Measurements from ENCODE around the gene HPCAL1.

Gene HPCAL1

DNA sequence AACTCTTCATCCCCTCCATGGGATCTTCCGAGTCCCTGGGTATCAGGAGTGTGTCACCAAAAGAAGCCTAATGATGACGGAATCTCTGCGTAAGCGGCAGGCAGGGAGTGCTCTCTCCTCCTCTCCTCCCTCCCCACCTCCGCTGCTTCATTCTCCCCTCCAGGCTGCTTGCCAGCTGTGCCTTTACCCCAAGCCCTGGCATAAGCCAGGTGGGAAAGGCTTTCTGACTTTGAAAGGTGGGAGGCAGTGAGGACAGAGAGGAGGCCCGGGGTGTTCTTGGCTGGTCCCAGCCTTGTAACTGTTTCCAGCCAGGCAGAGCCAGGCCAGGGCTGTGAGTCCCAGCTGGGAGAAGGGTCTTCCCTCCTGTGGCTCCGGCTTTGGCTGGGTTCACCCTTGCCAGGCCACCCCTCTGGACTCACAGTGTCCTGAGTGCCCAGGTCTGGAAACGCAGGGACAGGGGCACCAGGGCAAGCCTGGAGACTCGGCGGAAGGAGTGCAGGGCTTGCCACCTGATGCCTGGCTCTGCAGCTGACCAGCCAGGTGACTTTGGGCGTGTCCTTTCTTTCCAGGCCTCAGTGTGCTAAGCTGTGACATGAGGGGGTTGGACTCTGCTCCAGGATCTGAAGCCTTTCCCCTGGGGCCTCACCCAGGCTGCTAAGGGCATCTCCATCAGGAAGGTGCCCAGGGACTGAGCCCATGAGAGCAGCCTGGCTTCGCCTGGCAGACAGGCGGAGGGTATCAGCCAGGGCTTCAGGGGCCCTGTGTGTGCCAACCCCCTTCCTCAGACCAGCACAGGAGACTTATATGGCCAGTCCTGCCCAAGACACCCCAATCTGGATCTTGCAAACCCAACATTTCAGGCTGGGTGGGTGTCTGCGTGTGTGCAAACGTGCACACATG is 32.7 kb upstream of the HPCAL1 start:
- DNase-seq, result no peak

DNA sequence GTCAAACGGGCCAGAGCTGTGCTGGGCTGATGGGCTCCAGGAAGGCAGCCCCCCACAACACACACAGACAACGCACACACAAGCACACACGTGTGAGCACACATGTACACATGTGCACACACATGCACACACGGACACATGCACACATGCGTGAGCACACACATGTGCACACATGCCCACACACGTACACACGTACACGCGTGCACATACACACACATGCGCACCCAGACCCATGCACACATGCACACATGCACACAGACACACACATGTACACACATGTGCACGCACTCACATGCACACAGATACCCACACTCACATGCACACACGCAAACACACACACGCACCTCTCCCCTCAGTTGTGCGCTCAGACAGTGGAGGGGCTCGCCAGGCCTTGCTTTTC is 31.2 kb upstream of the HPCAL1 start:
- no peak for DNase-seq

DNA sequence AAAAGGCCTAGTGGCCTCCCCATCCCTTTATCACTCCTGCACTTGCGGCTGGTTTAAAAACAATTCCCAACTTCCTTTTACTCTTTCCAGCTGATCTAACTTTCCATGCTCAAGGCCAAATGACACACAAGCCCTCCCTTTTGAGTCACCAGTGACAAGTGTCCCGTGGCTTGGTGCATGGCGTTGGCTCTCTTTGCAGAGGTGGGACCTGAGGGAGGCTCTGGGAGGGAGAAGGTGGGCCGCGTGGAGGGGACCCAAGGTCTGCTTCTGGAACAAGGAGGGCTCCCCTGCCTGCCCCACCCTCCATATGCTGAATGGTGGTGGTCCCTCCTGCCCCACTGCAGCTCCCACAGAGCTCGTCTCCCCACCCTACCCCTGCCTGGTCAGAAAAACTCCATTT is 30.8 kb upstream of the HPCAL1 start:
- DNase-seq, result no peak

DNA sequence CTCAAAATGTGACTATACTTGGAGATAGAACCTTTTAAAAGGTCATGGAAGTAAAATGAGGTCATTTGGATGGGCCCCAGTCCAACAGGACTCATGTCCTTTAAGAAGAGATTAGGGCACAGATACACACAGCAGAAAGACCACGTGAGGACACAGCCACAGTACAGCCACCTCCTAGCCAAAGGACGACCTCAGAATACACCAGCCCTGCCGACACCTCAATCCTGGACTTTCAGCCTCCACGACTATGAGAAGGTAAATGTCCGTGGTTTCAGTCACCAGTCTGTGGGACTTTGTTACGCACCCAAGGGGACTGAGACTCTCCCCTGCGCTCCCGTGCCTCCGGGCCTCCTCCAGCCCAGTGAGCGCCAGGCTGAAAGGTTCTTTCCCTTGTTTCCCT is 30.2 kb upstream of the HPCAL1 start:
- no peak for DNase-seq

DNA sequence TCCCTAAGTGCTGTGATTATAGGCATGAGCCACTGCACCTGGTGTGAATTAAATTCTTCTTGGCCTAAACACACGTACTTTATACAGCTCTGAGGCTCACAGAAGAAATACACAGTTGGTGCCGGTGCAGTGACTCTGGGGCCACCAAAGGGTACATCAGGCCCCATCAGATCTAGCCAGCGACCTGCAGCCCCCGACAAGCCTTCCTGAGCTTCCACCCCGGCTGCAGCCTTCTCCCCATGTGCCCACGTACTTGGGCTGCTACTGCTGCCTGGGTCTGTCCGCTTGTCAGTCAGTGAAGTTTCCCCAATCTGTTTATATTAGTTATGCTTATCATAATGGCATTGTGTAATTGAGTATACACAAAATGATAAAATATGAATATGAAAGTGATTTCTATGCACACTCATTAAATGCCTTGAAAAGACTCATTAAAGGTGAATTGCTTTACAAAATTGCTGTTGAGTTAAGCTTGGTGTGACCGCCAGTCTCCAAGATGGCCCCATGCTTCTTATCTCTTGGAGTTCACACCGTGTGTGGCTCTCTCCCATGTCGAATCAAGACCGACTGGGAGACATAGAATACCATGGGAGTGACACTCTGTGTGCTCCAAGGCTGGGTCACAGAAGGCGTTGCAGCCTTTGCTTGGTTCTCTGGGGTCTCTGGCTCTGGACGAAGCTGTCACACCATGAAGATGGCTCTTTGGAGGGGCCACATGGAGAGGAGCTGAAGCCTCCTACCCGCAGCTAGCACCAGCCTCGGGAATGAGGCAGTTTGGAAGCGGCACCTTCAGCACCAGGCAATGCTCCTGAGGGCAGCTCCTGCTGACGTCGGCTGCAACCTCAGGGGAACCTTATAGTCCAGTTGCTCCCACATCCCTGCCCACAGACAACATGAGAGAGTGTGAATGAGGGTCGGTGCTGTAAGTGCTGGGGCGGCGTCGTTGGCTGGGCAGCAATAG is 29.2 kb upstream of the HPCAL1 start:
- no peak for DNase-seq

DNA sequence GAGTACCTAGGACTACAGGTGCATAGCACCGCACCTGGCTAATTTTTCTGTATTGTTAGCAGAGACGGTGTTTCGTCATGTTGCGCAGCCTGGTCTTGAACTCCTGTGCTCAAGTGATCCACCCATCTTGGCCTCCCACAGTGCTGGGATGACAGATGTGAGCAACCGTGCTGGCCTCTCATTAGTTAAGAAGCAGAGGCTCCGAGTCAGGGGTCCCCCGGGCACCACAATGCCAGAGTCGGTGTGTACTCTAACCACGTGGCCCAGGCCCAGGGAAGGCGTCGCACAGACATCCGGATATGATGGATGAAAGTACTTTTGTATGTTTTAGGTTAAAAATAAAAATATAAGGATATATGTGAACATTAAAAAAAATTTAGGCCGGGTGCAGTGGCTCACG is 28.3 kb upstream of the HPCAL1 start:
- no peak for DNase-seq

DNA sequence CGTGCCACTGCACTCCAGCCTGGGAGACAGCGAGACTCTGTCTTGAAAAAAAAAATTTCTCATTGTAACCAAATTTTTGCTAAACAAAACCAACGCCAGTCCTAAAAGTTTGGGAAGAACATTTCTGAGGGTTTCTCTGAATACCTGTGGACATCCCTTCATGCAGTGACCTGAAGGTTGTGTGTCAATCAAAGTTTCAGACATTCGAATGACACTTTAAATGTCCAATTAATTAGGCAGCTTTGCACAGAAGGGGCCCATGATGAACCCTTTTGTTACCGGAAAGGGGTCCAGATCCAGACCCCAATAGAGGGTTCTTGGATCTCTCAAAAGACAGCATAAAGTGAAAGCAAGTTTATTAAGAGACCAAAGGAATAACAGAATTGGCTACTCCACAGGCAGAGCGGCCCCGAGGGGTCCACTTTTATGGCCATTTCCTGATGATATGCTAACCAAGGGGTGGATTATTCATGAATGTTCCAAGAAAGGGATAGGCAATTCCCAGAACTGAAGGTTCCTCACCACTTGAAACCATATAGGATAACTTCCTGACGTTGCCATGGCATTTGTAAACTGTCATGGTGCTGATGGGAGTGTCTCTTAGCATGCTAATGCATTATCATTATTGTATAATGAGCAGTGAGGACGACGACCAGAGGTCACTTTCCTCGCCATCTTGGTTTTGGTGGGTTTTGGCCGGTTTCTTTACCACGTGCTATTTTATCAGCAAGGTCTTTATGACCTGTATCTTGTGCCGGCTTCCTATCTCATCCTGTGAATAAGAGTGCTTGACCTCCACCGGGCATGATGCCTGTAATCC is 27.5 kb upstream of the HPCAL1 start:
- DNase-seq, result no peak

DNA sequence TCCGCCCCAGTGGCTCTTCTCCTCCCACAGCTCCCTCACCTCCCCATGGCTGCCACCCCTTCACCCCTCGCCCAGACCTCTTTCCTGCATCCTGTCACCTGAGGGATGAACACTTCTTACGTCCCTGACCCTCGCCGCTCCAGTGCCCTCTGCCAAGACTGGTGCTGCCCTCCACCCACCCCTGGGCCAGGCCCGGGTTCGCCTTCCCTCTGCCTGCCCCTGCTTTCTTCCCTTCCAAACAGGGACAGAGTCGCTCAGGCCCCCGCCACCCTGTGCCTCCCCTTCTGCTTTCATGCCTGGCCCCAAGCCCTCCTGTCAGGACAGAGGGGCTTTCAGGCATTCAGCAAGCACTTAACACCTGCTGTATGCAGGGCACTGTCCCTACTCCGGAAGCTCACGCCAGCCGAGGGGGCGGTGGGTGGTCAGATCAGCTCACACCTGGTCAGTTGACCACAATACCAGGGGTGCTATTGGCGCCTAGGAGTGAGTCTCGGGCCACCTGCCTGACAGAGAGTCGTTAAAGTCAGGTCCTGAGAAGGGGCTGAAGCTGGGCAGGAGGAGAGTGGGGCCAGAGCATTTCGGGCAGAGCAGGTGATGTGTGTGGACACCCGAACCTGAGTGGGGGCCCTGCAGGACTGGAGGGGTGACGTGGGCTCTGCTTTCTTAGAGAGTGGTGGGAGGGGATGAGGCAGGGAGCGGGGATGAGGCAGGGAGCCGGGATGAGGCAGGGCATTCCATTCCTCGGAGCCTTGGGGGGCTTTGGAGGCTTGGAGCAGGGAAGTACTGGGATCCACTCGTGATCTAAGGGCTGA is 26.0 kb upstream of the HPCAL1 start:
- no peak for DNase-seq

DNA sequence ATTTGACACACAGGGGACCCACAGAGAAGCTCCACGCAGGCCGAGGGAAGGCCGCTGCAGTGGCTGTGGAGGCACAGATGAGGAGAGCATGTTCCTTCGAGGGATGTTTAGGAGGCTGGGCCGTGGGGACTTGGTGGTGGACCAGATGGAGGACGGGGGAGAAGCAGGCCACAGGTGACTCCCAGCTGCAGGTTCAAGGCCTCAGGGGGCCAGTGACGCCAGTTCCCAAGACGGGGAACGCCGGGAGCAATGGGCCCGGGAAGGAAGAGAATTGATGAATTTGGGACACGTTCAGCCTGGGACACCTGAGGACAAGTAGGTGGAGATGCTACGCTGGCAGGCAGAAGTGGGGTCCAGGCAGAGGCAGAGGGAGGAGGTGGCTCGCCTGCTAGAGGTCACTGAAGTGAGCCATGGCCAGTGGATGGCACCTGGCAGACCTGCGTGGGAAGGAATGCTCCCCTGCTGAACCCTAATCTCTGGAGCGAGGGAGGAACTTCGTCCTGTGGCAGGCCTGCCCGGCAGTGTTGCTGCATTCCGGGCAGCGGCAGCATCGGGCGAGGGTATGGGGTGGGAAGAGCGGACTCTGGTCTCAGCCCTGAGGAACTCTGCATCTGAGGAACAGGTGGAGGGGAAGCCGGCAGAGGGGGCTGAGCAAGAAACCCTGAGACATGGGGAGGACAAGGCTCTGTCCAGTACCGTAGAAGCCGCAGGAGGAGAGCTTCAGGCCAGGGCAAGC is 25.2 kb upstream of the HPCAL1 start:
- no peak for DNase-seq

DNA sequence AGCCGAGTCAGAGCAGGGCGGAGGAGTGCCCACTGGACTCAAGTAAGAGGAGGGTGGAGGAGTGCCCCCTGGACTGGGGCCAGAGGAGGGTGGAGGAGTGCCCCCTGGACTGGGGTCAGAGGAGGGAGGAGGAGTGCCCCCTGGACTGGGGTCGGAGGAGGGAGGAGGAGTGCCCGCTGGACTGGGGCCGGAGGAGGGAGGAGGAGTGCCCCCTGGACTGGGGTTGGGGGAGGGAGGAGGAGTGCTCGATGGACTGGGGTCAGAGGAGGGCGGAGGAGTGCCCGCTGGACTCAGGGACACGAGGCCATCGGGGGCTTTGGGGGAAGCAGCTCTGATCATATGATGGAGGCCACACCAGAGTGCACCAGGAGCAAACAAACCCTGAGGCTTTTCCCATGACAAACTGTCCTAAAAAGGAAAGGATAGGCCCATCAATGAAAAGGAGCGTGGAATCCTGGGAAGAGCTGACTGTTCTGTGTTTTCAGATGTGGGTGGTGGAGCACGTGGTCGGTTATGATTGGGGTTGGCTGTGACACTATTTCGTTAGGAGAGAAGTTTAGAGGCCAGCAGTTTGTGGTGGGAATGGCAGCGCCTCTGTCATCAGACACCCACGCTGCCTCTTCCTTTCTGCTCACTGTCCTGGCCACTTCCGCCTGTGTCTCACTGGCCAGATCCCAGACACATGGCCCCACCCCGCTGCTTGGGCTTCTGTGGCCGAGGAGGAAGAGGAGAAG is 24.5 kb upstream of the HPCAL1 start:
- no peak for DNase-seq

DNA sequence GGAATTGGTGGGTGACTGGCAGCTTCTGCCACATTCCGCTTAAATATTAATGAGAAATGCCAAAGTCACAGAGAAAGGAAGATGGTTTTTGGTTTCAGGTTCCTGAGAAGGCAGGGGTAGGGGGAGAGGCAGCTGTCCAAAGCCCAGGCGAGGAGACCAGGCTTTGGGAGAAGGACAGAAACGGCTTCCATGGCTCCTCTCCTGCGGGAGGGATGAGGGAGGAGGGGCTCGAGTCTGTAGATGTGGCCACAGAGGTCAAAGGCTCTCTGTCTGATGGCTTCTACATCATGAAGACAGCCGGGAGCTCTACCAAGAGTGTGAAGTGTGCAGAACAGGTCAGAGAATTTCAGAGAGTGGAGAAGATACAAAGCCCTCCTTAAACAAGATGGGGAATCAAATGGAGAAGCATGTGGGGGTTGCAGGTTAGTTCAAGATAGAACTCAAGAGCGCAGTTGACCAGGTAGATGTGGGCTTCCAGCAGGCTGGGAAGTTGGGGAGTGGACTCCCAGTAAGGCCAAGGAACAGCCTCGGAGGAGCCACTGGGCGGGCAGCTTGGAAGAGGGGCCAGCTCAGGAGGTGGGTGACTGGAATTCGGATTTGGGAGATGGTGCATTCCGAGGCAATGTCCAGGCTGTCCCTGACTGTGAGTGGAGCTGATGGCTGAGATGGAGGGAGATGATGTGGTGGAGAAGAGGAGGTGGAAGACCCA is 23.8 kb upstream of the HPCAL1 start:
- no peak for DNase-seq

DNA sequence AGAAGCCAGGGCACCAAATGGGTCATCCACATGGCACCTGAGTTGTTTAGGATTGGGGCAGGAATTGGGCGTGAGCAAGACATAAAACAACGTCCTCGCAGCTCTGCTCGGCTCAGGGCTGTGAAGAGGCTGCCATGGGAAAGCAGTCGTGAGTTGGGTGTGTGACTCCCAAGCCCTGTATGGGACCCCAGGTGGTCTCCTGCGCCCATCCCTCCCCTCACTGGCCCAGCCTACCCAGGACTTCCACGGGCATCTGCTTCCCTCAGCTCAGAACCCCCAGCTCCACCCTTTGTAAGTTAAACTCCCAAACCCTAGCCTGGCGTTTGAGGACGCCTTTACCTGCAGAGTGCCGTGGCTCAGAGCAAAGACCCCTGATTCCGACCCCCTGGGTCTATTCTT is 23.2 kb upstream of the HPCAL1 start:
- no peak for DNase-seq

DNA sequence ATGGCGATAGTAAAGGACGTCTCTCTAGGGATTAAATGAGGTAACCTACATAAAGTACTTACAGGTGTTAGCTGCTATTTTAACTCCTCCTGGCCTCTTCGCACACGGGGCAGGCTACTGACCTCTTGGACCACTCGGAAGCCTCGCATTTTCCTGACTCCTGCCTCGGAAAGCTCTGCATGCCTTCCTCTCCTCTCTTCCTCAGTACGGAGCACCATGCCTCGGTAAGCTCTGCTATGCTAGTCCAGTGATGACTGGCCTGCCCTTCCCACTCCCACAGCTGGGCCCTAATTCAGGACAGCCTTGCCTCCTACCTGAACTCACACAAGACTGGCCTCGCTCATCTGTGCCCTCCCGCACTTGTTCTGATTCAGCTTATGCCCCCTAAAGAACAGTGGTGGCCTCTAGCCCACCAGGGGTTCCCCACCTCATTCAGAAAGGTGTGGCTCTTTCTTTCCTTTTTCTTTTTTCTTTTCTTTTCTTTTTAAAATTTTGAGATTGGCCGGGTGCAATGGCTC is 22.7 kb upstream of the HPCAL1 start:
- DNase-seq, result no peak

DNA sequence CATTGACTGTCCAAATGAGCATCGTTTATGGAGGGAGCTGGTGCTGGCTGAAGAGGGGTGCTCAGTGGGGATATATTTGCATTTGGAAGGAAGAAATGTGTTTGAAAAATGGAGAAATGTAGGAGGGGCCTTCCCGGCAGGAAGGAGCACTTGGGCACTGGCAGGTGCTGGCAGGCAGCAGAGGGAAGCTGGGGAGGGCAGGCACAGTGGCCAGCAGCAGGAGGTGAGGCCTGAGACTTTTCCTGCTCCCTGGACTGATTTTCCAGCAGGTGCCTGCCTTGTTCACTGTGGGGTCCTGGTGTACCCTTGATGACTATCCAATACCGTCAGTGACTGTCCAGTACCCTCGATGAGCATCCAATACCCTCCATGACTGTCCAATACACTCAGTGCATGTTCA is 20.8 kb upstream of the HPCAL1 start:
- DNase-seq, result no peak

DNA sequence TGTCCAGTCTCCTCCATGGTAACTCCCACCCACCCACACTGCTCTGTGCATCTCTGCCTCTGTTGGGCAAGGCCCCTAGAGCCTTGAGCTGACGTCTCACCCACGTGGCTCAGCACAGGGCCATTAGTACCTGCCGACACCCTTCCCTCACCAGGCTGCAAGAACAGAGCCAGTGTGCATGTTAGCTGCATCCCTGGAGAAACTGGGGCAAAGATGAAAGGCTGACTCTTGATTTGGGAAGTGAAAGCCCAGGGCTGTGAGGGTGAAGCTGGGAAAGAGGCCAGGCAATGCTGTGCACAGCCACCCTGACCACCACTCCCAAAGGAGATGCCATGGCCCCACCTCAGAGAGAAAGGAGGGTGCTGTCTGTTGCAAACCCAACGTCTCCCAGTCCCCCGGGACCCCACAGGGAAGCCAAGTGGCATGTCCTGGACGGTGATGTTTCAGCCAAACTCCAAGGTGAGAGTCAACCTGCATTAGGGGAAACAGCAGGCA is 20.0 kb upstream of the HPCAL1 start:
- DNase-seq, result no peak

DNA sequence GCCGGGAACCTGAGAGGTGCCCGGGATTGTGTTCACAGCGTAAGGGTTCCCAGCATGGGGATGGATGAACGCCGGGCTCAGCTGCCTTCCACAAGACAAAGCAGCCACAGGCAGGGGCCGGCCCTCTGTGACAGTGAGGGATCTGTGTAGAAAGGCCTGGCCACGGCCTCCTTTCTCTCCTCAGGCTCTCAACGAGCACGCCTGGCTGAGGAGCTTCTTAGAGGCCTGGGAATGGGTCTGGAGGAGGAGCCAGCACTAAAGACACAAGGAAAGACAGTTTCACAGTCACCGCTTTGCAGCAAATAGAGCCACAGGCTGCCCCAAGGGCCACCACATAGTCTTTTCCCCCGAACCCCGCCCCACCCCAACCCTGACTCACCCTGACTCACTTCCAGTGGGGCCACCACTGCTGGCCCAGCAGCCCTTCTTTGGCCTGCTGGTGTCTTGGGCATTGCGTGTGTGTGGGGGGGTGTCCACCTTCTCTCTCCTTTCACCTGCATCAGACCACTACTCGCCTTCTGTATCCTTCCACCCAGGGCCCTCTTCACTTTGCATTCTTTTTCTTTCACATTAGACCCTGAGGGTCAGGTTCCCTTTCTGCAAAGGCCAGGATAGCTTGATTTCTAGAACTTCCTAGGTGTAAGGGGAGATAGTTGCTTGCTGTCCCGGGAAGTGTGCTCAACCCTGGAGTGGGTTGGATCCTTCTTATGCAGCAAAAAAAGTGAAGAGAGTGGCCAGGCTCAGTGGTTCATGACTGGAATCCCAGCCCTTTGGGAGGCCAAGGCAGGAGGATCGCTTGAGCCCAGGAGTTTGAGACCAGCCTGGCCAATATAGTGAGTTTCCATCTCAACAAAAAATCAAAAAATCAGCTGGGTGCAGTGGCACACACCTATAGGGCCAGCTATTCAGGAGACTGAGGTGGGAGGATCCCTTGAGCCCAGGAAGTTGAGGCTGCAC is 19.3 kb upstream of the HPCAL1 start:
- no peak for DNase-seq

DNA sequence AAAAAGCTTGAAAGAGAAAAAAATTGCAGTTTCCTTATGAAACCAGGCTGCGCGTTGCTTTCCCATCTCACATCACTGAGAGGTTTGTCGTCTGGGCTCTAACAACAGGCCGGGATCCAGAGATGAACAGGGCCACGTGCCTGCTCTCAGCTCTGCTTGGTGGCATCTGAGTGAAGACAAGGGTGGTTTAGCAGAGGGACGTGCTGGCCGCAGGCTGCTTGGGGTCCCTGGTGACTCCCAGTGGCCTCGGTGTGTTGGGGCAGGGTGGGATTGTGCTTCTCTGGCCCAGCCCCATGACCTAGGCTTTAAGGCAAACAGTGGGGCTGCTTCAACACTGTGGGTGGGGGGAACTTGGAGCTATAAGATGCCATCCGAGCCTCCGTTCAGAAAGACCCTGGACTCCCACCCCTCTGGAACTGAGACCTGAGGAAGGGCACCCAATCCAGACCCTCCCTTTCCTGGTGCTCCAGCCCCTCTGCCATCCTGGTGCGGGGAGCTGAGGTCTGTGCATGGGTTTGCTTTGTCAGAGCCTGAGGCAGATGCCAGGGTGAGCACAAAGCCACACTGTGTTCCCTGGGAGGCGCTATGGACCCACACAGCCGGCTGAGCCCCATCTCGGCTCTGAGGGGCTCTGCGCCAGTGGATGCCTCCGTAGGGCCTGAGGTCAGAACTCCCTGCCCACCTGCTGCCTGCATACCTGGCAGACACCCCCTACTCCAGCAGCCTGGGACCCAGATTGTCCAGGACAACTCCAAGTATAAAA is 18.4 kb upstream of the HPCAL1 start:
- DNase-seq, result no peak

DNA sequence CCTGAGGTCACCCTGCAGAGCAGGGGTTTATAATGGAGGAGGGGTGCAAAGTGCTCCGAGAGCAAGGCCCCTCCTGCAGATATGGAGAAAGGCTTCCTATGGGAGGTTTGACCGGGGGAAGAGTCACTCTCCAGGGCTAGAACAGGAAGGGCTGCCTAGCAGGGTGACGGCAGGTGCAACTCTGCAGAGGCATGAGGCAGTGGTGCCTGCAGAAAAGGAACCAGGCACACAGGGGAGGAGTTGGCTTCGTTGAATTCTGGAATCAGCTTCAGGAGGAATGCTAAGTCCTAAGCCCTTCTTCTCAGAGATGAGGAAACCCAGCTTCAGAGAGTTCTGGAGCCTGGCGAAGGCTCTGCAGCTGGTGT is 17.5 kb upstream of the HPCAL1 start:
- DNase-seq, result no peak

Data from activated gamma-delta T cell treated with Interleukin-2 at 50 U/mL for 16 hours (primary cell).